Liver (tissue), 9 donors: Measurements from ENCODE around the gene FTCD. TPM values are rescaled to one million over a fixed set of nuclear protein-coding genes. Genes with fewer than 3 reads are reported as not detected.

Source experiments
- DNase-seq: peaks from one replicate; pipeline ENCODE4 v3.0.0-alpha.2; 2017; ENCODE audit warnings: low spot score
- H3K27ac ChIP-seq, 2 donors: one replicate each; pipeline ENCODE4 v1.7.0; 2013; ENCODE audit warnings: inconsistent platforms in 2 of 2, low read length in 2 of 2, control low read depth in 1 of 2, low read depth in 1 of 2, mild to moderate bottlenecking in 1 of 2
- H3K27me3 ChIP-seq, 4 donors: one replicate each; pipeline versions ENCODE4 v1.6.1 to v1.7.0; 2013; ENCODE audit warnings: low read length in 3 of 4, inconsistent platforms in 1 of 4, mild to moderate bottlenecking in 1 of 4, moderate library complexity in 1 of 4; ENCODE audit not compliant: control insufficient read depth in 4 of 4, insufficient read depth in 4 of 4
- H3K36me3 ChIP-seq, 4 donors: one replicate each; pipeline versions ENCODE4 v1.6.1 to v1.7.0; 2013; ENCODE audit warnings: low read length in 3 of 4, mild to moderate bottlenecking in 3 of 4, low read depth in 1 of 4, moderate library complexity in 1 of 4; ENCODE audit not compliant: control insufficient read depth in 4 of 4, insufficient read depth in 3 of 4
- H3K4me1 ChIP-seq, 4 donors: one replicate each; pipeline versions ENCODE4 v1.6.1 to v1.7.0; 2013; ENCODE audit warnings: low read length in 3 of 4, mild to moderate bottlenecking in 3 of 4, moderate library complexity in 1 of 4; ENCODE audit not compliant: control insufficient read depth in 4 of 4, insufficient read depth in 4 of 4
- H3K4me3 ChIP-seq, 3 donors: one replicate each; pipeline versions ENCODE4 v1.6.1 to v1.7.0; 2013; ENCODE audit warnings: low read length in 3 of 3, control low read depth in 1 of 3, low read depth in 1 of 3, mild to moderate bottlenecking in 1 of 3
- H3K9ac ChIP-seq, 2 donors: one replicate each; pipeline ENCODE4 v1.7.0; 2013; ENCODE audit warnings: low read length in 2 of 2, mild to moderate bottlenecking in 2 of 2, moderate library complexity in 2 of 2, control low read depth in 1 of 2, low read depth in 1 of 2
- H3K9me3 ChIP-seq, 4 donors: one replicate each; pipeline versions ENCODE4 v1.6.1 to v1.7.0; 2013; ENCODE audit warnings: low read length in 3 of 4; ENCODE audit not compliant: control insufficient read depth in 4 of 4
- FOXA2 ChIP-seq: IDR thresholded peaks from 2 replicates; pipeline ENCODE4 v1.6.1; 2016; ENCODE audit warnings: antibody characterized with exemption
- GABPA ChIP-seq, 2 donors: IDR thresholded peaks in 1 of 2; conservative IDR thresholded peaks in 1 of 2; 2 replicates each; pipeline ENCODE4 v1.6.1; 2016; ENCODE audit warnings: antibody characterized with exemption in 2 of 2, mild to moderate bottlenecking in 1 of 2, moderate library complexity in 1 of 2
- HNF4A ChIP-seq, 2 donors: conservative IDR thresholded peaks; 2 replicates each; pipeline ENCODE4 v1.6.1; 2016; ENCODE audit warnings: antibody characterized with exemption in 2 of 2, mild to moderate bottlenecking in 2 of 2
- HNF4G ChIP-seq: IDR thresholded peaks from 2 replicates; pipeline ENCODE4 v1.6.1; 2016; ENCODE audit warnings: antibody characterized with exemption
- NR2F2 ChIP-seq: IDR thresholded peaks from 2 replicates; pipeline ENCODE4 v1.6.1; 2016; ENCODE audit warnings: antibody characterized with exemption
- RXRA ChIP-seq, 2 donors: IDR thresholded peaks; 2 replicates each; pipeline ENCODE4 v1.6.1; 2017 to 2018; ENCODE audit warnings: antibody characterized with exemption in 2 of 2, mild to moderate bottlenecking in 1 of 2
- SP1 ChIP-seq: IDR thresholded peaks from 2 replicates; pipeline ENCODE4 v1.6.1; 2018; ENCODE audit warnings: antibody characterized with exemption, mild to moderate bottlenecking
- WGBS: extraction: QIAGEN DNeasy Blood & Tissue Kit; methylation state at CpG from one replicate; pipeline ENCODE4 v1.1.7; 2013; 5-methylcytosine and 5-hydroxymethylcytosine counted together
- polyA plus RNA-seq, 2 donors: library from polyadenylated mRNA; stranded (reverse) in 1 of 2; unstranded in 1 of 2; fragments of 200-250 nt in 1 of 2; fragments of >200 nt in 1 of 2; fragmentation: Nextera tagmentation in 1 of 2; extraction: Ambion mirVana in 1 of 2; gene quantifications; one replicate each; pipeline versions ENCODE4 v1.2.1 to v1.2.3, GENCODE V29; 2013 to 2015
- total RNA-seq, 2 donors: library from RNA; depleted of rRNA; stranded (reverse); fragments of >200 nt; gene quantifications; one replicate each; pipeline ENCODE4 v1.2.3, GENCODE V29; 2014
- TF ChIP-seq, protein P1 (sequence below): IDR thresholded peaks from 2 replicates; pipeline ENCODE4 v1.6.1; 2016; ENCODE audit warnings: antibody characterized with exemption
- TF ChIP-seq, protein P2 (sequence below): IDR thresholded peaks from 2 replicates; pipeline ENCODE4 v1.6.1; 2016; ENCODE audit warnings: antibody characterized with exemption
- TF ChIP-seq, protein P3 (sequence below): IDR thresholded peaks from 2 replicates; pipeline ENCODE4 v1.6.1; 2016; ENCODE audit warnings: antibody characterized with exemption, mild to moderate bottlenecking
- donor health status: healthy.
- donor health status: healthy.
- donor health status: healthy.
- donor health status: healthy.
- donor health status: healthy.

Gene FTCD
- total and polyA plus RNA-seq, 4 donors, result 130 to 182 (median 173) TPM

DNA sequence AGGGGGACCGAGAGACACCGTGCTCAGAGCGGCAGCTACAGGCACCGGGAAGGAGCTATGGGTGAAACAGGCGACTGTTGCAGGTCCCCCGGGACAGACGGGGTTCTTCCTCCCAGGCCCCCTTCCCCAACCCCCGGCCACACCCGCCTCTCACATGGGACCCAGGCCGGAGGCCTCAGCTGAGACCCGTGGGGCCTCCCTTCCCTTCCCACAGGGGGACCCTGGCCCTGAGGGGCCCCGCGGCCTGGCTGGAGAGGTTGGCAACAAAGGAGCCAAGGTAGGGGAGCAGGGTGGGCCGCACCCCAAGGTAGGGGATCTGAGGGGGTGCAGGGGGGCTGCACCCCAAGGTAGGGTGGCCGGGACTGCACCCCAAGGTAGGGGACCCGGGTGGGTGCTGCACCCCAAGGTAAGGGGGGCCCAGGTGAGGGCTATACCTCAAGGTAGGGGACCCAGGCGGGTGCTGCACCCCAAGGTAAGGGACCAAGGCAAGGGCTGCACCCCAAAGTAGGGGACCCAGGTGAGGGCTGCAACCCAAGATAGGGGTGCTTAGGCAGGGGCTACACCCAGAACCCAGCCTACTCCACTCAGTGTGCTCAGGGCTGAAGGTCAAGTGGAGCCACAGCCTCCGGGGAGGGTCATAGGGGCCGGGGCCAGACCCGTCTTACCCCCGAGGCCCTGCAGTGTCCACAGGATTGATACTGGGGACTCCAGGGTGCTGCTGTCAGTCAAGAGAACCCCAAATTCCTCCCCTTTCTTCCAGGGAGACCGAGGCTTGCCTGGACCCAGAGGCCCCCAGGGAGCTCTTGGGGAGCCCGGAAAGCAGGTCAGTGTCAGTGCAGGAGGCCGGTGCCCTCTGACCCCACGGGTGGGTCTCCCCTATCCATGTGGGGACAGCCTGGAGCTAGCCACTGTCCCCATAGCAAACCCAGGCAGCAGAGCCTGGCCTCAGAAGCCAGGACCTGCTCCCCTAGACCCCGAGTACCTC lies 34.8 kb downstream of the FTCD start:
- no peak for DNase-seq
- Histone ChIP-seq H3K27ac (no peak overlapping the region), H3K27me3 (no peaks in the 10 kb centered on the region), H3K36me3 (no peaks in the 10 kb centered on the region), H3K4me1 (peaks cover 0 to 5% (median 0%) of the 10 kb centered on the region in 4 donors), H3K9ac (no peak overlapping the region), H3K9me3 (no peaks in the 10 kb centered on the region), H3K4me3 (no peak overlapping the region)
- 78% methylated on average over 26 of the region's 26 CpGs for WGBS
- TF ChIP-seq, protein P1, sequence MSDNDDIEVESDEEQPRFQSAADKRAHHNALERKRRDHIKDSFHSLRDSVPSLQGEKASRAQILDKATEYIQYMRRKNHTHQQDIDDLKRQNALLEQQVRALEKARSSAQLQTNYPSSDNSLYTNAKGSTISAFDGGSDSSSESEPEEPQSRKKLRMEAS, result no peak
- TF ChIP-seq, protein P2, sequence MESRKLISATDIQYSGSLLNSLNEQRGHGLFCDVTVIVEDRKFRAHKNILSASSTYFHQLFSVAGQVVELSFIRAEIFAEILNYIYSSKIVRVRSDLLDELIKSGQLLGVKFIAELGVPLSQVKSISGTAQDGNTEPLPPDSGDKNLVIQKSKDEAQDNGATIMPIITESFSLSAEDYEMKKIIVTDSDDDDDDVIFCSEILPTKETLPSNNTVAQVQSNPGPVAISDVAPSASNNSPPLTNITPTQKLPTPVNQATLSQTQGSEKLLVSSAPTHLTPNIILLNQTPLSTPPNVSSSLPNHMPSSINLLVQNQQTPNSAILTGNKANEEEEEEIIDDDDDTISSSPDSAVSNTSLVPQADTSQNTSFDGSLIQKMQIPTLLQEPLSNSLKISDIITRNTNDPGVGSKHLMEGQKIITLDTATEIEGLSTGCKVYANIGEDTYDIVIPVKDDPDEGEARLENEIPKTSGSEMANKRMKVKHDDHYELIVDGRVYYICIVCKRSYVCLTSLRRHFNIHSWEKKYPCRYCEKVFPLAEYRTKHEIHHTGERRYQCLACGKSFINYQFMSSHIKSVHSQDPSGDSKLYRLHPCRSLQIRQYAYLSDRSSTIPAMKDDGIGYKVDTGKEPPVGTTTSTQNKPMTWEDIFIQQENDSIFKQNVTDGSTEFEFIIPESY, result no peak
- no peak for TF ChIP-seq HNF4A (conservative IDR thresholded peaks at IDR 0.05)

DNA sequence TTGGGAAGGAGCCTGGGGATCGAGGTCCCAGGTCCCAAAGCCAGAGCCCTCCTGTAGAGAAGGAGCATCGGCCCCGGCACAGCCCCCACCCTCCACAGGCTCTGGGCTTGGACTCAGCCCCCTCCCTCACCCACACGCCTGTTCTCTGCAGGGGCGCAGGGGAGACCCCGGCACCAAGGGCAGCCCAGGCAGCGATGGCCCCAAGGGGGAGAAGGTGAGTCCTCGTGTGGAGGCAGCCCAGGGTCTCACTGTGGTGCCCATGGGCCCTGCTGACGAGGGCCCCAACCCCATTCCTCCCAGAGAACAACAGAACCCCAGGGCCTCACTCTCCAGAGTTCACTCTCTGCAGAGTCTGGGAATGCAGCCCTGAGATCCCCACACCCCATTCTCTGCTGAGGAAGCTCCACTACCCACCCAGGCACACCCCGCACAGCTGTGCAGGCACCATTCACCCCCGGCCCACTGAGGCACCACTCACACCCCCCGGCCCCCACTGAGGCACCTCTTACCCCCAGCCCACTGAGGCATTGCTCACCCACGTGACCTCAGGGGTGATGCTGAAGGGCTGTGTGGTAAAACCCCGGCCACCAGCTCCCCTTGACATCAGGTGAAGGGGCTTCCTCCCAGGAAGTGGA lies 35.6 kb downstream of the FTCD start:
- no peak overlapping the region for H3K4me3 ChIP-seq
- DNase-seq, result no peak
- no peaks in the 10 kb centered on the region for H3K27me3 ChIP-seq
- no peak overlapping the region for H3K9ac ChIP-seq
- no peaks in the 10 kb centered on the region for H3K36me3 ChIP-seq
- no peaks in the 10 kb centered on the region for H3K9me3 ChIP-seq
- 81% methylated on average over 14 of the region's 14 CpGs for WGBS
- H3K27ac ChIP-seq, result no peak overlapping the region
- TF ChIP-seq, protein P3, sequence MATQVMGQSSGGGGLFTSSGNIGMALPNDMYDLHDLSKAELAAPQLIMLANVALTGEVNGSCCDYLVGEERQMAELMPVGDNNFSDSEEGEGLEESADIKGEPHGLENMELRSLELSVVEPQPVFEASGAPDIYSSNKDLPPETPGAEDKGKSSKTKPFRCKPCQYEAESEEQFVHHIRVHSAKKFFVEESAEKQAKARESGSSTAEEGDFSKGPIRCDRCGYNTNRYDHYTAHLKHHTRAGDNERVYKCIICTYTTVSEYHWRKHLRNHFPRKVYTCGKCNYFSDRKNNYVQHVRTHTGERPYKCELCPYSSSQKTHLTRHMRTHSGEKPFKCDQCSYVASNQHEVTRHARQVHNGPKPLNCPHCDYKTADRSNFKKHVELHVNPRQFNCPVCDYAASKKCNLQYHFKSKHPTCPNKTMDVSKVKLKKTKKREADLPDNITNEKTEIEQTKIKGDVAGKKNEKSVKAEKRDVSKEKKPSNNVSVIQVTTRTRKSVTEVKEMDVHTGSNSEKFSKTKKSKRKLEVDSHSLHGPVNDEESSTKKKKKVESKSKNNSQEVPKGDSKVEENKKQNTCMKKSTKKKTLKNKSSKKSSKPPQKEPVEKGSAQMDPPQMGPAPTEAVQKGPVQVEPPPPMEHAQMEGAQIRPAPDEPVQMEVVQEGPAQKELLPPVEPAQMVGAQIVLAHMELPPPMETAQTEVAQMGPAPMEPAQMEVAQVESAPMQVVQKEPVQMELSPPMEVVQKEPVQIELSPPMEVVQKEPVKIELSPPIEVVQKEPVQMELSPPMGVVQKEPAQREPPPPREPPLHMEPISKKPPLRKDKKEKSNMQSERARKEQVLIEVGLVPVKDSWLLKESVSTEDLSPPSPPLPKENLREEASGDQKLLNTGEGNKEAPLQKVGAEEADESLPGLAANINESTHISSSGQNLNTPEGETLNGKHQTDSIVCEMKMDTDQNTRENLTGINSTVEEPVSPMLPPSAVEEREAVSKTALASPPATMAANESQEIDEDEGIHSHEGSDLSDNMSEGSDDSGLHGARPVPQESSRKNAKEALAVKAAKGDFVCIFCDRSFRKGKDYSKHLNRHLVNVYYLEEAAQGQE, result no peak
- no peak for TF ChIP-seq RXRA (IDR thresholded peaks at IDR 0.05)
- no peak for TF ChIP-seq HNF4A (conservative IDR thresholded peaks at IDR 0.05)
- TF ChIP-seq HNF4G, result no peak
- no peak for TF ChIP-seq NR2F2
- no peak for TF ChIP-seq FOXA2
- TF ChIP-seq GABPA (IDR thresholded peaks at IDR 0.05 in 1 of 2, conservative IDR thresholded peaks at IDR 0.05 in 1 of 2), result no peak
- TF ChIP-seq SP1, result no peak
- peaks cover 0 to 5% (median 0%) of the 10 kb centered on the region in 4 donors for H3K4me1 ChIP-seq
